Calu3 (cell line): ENCODE data around the gene HDHD3. TPM values are rescaled to one million over a fixed set of nuclear protein-coding genes. Genes with fewer than 3 reads are reported as not detected.

Experiments
- Bru-seq: library from RNA; stranded (reverse); fragments of 400-500 nt; gene quantifications from one replicate; lab custom pipeline; 2021; lab: Mats Ljungman, UMichigan
- BruChase-seq, 2 experiments: library from RNA; stranded (reverse); fragments of 400-500 nt; gene quantifications; one replicate each; lab custom pipeline; 2021; lab: Mats Ljungman, UMichigan
- BruUV-seq: library from RNA; stranded (reverse); fragments of 400-500 nt; replicated peaks from 2 replicates; lab custom pipeline; 2021; lab: Mats Ljungman, UMichigan
- CTCF ChIA-PET: fragments of 300-600 bp; sonication (Branson Sonifier 250); formaldehyde crosslinking; loops from one replicate; lab custom pipeline; 2022; ENCODE audit warnings: antibody characterized with exemption; lab: Charles Lee
- DNase-seq: peaks from one replicate; pipeline ENCODE4 v3.0.0; 2022
- H3K27ac Mint-ChIP-seq: one replicate; pipeline ENCODE4 v1.8.0; 2022; ENCODE audit warnings: mixed read lengths; ENCODE audit not compliant: unreplicated experiment
- H3K27me3 Mint-ChIP-seq: one replicate; pipeline ENCODE4 v1.8.0; 2022; ENCODE audit warnings: mixed read lengths; ENCODE audit not compliant: unreplicated experiment
- H3K36me3 Mint-ChIP-seq: one replicate; pipeline ENCODE4 v1.8.0; 2022; ENCODE audit warnings: mild to moderate bottlenecking, moderate library complexity, mixed read lengths; ENCODE audit not compliant: insufficient read depth, unreplicated experiment
- H3K4me1 Mint-ChIP-seq: one replicate; pipeline ENCODE4 v1.8.0; 2022; ENCODE audit warnings: mild to moderate bottlenecking, low read depth, mixed read lengths; ENCODE audit not compliant: unreplicated experiment
- H3K4me3 Mint-ChIP-seq: one replicate; pipeline ENCODE4 v1.8.0; 2022; ENCODE audit warnings: mild to moderate bottlenecking, low read depth, moderate library complexity, mixed read lengths; ENCODE audit not compliant: unreplicated experiment
- H3K9me3 Mint-ChIP-seq: one replicate; pipeline ENCODE4 v1.8.0; 2022; ENCODE audit warnings: low read depth, mixed read lengths; ENCODE audit not compliant: unreplicated experiment
- intact Hi-C: fragments of 100-400 bp; cut with micrococcal nuclease; formaldehyde crosslinking; loops from one replicate; pipeline ENCODE4 v1.10.0; 2022; ENCODE audit not compliant: unreplicated experiment
- long read RNA-seq: library from polyadenylated mRNA; stranded (forward); transcript quantifications from one replicate; pipeline ENCODE4 v2.0.0, GENCODE V29; 2022
- total RNA-seq: library from RNA; stranded (reverse); gene quantifications from 2 replicates; pipeline ENCODE4 v1.2.3, GENCODE V29; 2022
- TF ChIP-seq, protein P1 (sequence below): fragments of 200-600 bp; IDR thresholded peaks from one replicate; pipeline ENCODE4 v1.8.0; 2022; ENCODE audit warnings: antibody characterized with exemption; ENCODE audit not compliant: unreplicated experiment

The HDHD3 gene, protein sequence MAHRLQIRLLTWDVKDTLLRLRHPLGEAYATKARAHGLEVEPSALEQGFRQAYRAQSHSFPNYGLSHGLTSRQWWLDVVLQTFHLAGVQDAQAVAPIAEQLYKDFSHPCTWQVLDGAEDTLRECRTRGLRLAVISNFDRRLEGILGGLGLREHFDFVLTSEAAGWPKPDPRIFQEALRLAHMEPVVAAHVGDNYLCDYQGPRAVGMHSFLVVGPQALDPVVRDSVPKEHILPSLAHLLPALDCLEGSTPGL
- total RNA-seq = 30.8 and 35.2 TPM in 2 replicates
- Bru-seq, nascent RNA = percentile 78 among the genes with signal in this experiment
- BruChase-seq, experiment 1, labeled RNA remaining after a 6-hour chase = percentile 67 among the genes with signal in this experiment
- BruChase-seq, experiment 2, labeled RNA remaining after a 2-hour chase = percentile 79 among the genes with signal in this experiment
- long read RNA-seq, transcript HDHD3-203 (3 exons, 913 nt) = minor isoform, 10 of 35 reads
- long read RNA-seq, transcript HDHD3-202 (3 exons, 1,497 nt) = major isoform, 22 of 35 reads
- long read RNA-seq, partial matches to known transcripts = 0 of 35 reads
- long read RNA-seq, other reads (novel, unspliced or antisense) = 3 of 35 reads

DNA sequence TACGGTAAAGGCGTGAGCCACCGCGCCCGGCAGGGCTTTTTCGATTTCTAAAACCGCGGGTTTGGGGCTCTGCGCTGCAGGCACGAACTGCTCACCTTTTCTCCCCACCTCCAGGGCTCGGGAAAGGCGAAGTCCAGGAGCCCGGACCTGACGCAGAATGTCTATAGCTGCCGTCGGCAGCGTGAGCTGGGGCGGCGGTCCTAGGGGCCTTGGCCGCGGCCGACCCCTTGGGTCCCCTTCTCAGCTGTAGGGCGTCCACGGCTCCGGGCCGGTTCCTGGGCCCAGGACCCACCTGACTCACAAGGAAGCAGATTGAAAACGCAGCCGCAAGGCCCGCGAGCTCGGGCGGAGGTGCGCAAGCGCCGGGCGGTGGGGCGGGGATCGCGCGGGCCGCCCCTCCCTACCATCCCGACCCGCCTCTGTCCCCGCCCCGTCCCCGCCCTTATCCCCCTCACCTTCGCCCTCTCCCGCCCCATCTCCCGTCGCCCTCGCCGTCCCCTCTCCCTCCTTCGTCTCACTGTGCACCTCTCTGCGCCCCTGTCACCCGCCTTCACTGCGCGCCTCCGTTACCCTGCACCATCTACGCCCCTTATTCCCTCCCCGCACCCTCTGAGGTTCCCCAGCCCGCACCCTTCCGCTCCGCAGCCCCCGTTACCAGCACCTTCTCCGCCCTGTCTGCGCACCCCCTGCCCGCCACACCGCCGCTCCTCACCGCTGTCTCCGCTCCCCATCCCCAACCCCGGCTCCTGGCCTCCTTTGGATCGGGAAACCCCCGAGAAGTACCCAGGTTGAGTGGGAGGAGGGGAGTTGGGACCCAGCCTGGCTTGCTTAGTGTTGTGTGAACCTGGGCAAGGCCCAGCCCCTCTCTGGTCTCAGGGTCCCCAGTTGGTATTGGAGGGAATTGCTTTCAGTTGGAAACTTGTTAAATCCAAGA lies at the start of gene HDHD3:
Gene HDHD3 (minus strand): TSS at position 353 of the 934 bp plus-strand sequence. CDS start 2,632 bp downstream, outside the sequence.
- no TSS peak for BruUV-seq
- Mint-ChIP-seq H3K4me3 (peak within 1 kb of the TSS; percentile 79), H3K36me3 (peaks cover 39% of the 10 kb centered on the region), H3K4me1 (peaks cover 24% of the 10 kb centered on the region), H3K27me3 (no peaks in the 10 kb centered on the region), H3K9me3 (no peaks in the 10 kb centered on the region), H3K27ac (peak within 1 kb of the TSS; percentile 82)
- DNase-seq = peak; percentile 84
- intact Hi-C loops = no loop called here
- TF ChIP-seq, protein P1, sequence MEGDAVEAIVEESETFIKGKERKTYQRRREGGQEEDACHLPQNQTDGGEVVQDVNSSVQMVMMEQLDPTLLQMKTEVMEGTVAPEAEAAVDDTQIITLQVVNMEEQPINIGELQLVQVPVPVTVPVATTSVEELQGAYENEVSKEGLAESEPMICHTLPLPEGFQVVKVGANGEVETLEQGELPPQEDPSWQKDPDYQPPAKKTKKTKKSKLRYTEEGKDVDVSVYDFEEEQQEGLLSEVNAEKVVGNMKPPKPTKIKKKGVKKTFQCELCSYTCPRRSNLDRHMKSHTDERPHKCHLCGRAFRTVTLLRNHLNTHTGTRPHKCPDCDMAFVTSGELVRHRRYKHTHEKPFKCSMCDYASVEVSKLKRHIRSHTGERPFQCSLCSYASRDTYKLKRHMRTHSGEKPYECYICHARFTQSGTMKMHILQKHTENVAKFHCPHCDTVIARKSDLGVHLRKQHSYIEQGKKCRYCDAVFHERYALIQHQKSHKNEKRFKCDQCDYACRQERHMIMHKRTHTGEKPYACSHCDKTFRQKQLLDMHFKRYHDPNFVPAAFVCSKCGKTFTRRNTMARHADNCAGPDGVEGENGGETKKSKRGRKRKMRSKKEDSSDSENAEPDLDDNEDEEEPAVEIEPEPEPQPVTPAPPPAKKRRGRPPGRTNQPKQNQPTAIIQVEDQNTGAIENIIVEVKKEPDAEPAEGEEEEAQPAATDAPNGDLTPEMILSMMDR = no peak
- CTCF ChIA-PET = interaction anchor here (0.8 to 1.3 kb wide), 2 partner anchors 24 to 1432 kb away, joined by 5 read pairs; partner anchors contain the start of gene ALAD

DNA sequence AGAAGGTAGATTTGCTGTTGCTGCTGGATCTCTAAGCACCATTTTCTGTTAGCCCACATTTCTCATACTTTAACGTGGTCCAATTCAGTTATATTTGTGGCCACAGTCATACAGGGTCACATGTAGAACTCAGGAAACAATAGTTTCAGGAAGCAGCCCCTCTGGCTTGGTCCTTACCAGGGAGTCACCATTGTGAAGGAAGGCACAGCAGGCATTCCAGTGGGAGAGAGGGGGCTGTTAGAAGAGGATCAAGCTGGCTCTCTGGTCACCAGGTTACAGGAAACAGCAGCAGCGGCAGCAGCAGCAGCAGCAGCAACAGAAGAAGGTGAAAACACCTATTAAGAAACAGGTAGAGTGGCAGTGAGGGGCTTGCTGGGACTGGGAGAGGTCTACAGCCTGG lies 48.3 kb upstream of the HDHD3 start:
- BruUV-seq = no TSS peak
- TF ChIP-seq, protein P1 = no peak
- intact Hi-C loops = no loop called here
- no peak overlapping the region for H3K27ac Mint-ChIP-seq
- H3K4me3 Mint-ChIP-seq = no peak overlapping the region
- H3K36me3 Mint-ChIP-seq = no peaks in the 10 kb centered on the region
- DNase-seq = no peak
- CTCF ChIA-PET = no interaction called here
- H3K4me1 Mint-ChIP-seq = no peaks in the 10 kb centered on the region
- H3K9me3 Mint-ChIP-seq = no peaks in the 10 kb centered on the region
- peaks cover 33% of the 10 kb centered on the region for H3K27me3 Mint-ChIP-seq

DNA sequence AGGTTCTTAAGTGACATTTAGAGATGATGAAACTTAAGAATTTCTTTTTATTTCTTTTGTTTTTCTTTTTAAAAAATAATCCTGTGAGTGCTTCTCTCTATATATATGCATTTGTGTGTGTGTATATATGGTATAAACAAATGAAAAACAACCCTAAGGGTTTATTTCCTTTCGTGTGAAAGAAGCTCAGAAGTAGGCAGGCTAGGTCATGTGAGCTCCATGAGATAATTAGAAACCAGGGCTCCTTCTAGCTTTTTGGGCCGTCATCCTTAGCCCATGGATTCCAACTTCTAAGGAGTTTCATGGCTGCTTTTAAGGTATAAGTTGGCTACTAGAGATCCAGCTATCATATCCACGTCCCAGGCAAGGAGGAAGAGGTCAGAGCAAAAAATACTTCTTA lies 44.9 kb upstream of the HDHD3 start:
- no peak overlapping the region for H3K27ac Mint-ChIP-seq
- intact Hi-C loops = no loop called here
- H3K27me3 Mint-ChIP-seq = peaks cover 27% of the 10 kb centered on the region
- H3K4me1 Mint-ChIP-seq = no peaks in the 10 kb centered on the region
- BruUV-seq = no TSS peak
- CTCF ChIA-PET = no interaction called here
- DNase-seq = no peak
- no peak overlapping the region for H3K4me3 Mint-ChIP-seq
- H3K36me3 Mint-ChIP-seq = no peaks in the 10 kb centered on the region
- H3K9me3 Mint-ChIP-seq = no peaks in the 10 kb centered on the region
- TF ChIP-seq, protein P1 = no peak

DNA sequence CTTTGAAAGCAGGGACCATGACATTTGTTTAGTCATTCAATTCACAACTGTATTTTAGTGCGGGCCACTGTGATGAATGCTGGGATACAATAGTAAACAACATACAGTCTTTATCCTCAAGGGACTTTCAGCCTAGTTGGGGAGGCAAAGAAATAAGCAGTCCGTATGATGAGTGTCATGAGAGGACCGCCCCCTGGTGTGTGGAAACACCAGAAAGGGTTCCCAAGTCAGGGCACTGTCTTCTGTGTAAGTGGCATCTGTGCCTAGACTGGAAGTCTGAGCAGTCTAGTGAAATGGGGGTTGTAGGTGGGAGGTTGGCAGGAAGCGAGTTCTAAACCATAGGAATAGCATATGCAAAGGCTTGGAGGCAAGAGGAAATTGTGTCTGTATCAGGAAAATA lies 40.6 kb upstream of the HDHD3 start:
- Mint-ChIP-seq H3K9me3 (no peaks in the 10 kb centered on the region), H3K4me1 (no peaks in the 10 kb centered on the region), H3K4me3 (no peak overlapping the region), H3K27me3 (no peaks in the 10 kb centered on the region), H3K27ac (no peak overlapping the region), H3K36me3 (no peaks in the 10 kb centered on the region)
- no TSS peak for BruUV-seq
- CTCF ChIA-PET = no interaction called here
- intact Hi-C loops = no loop called here
- DNase-seq = no peak
- TF ChIP-seq, protein P1 = no peak
